Measurements from ENCODE around the gene PAQR4.

- TF ChIP-seq, protein P1, sequence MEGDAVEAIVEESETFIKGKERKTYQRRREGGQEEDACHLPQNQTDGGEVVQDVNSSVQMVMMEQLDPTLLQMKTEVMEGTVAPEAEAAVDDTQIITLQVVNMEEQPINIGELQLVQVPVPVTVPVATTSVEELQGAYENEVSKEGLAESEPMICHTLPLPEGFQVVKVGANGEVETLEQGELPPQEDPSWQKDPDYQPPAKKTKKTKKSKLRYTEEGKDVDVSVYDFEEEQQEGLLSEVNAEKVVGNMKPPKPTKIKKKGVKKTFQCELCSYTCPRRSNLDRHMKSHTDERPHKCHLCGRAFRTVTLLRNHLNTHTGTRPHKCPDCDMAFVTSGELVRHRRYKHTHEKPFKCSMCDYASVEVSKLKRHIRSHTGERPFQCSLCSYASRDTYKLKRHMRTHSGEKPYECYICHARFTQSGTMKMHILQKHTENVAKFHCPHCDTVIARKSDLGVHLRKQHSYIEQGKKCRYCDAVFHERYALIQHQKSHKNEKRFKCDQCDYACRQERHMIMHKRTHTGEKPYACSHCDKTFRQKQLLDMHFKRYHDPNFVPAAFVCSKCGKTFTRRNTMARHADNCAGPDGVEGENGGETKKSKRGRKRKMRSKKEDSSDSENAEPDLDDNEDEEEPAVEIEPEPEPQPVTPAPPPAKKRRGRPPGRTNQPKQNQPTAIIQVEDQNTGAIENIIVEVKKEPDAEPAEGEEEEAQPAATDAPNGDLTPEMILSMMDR (IDR thresholded peaks at IDR 0.05) = no peak
- no peak for TF ChIP-seq ZFX (IDR thresholded peaks at IDR 0.05; ENCODE audit: borderline replicate concordance)
Measured at GRCh38 chr16:2986623-2987188, 17.6 kb downstream of the PAQR4 start.
